HT-29 (cell line): ENCODE measurements around the gene SASH3. TPM values are rescaled to one million over a fixed set of nuclear protein-coding genes. Genes with fewer than 3 reads are reported as not detected.

Experiments
- small RNA-seq: library from RNA; depleted of rRNA; stranded (forward); fragments of <200 nt; gene quantifications from one replicate; pipeline ENCODE3, GENCODE V24; 2014
- total RNA-seq: library from RNA; depleted of rRNA; stranded (reverse); fragments of >200 nt; shearing (Covaris generic); gene quantifications from 2 replicates; pipeline ENCODE4 v1.2.3, GENCODE V29; 2014; rRNA removed

Gene SASH3
- total RNA-seq, 1 experiment from 2014 or later = not detected

Small RNAs within 50 kb of the gene (small RNA-seq; reads per million reads assigned to genes)
- gene RF00017 = not detected

Other genes starting within 250 kb of the SASH3 start
- 10.1 and 12.4 TPM in 2 replicates for gene OCRL, start 239.7 kb upstream of the SASH3 start, total RNA-seq
- 0.23 and 0.28 TPM in 2 replicates for gene APLN, start 125.0 kb upstream of the SASH3 start, total RNA-seq
- gene XPNPEP2, start 41.0 kb upstream of the SASH3 start, total RNA-seq = not detected in 2 replicates
- 38.6 and 46.7 TPM in 2 replicates for gene ZDHHC9, start 63.9 kb downstream of the SASH3 start, total RNA-seq
- gene UTP14A, start 126.2 kb downstream of the SASH3 start, total RNA-seq = 19.0 and 19.5 TPM in 2 replicates
- 1.6 and 1.7 TPM in 2 replicates for gene BCORL1, start 202.7 kb downstream of the SASH3 start, total RNA-seq